Measurements from ENCODE around the gene ATIC. TPM values are rescaled to one million over a fixed set of nuclear protein-coding genes. Genes with fewer than 3 reads are reported as not detected.

The ATIC gene
- total RNA-seq, 1 experiment from 2014 or later, result 295 TPM

GRCh38 chr2:215391531-215391930 is 79.7 kb downstream of the ATIC start:
- no peak overlapping the region for H3K14ac ChIP-seq (ENCODE audit: insufficient read depth, low read length)
- no peak overlapping the region for H2BK5ac ChIP-seq (ENCODE audit: insufficient read length, low read length)
- no peak overlapping the region for H2AFZ ChIP-seq (ENCODE audit: low read length)
- H3K18ac ChIP-seq (ENCODE audit: insufficient read length, low read depth, low read length), result no peak overlapping the region
- H3K4me1 ChIP-seq (ENCODE audit: insufficient read depth, low read length), result peaks cover 5% of the 10 kb centered on the region; the same call in 1 of the 2 replicates
- H3K79me2 ChIP-seq (ENCODE audit: insufficient read depth, low read length), result no peaks in the 10 kb centered on the region
- H3K56ac ChIP-seq (ENCODE audit: insufficient read length, low read depth, low read length), result no peak overlapping the region
- H2BK12ac ChIP-seq (ENCODE audit: insufficient read length, low read depth, low read length), result no peak overlapping the region
- Mint-ChIP-seq H3K27ac (no peak overlapping the region), H3K9me3 (peaks cover 0 to 3% of the 10 kb centered on the region in 2 experiments; a peak in 1 of 5 replicates), H3K36me3 (ENCODE audit: insufficient read depth in 1 of 3, low read depth in 3 of 3) (peaks cover 15 to 36% (median 16%) of the 10 kb centered on the region in 3 experiments), H3K4me3 (no peak overlapping the region), H3K27me3 (ENCODE audit: low read depth) (no peaks in the 10 kb centered on the region), H3K4me1 (peaks cover 14 to 18% of the 10 kb centered on the region in 2 experiments)
- no peaks in the 10 kb centered on the region for H3K23me2 ChIP-seq (ENCODE audit: insufficient read length, low read depth, low read length, poor library complexity, severe bottlenecking)
- H2BK20ac ChIP-seq (ENCODE audit: low read depth, low read length, poor library complexity, severe bottlenecking), result no peak overlapping the region
- H4K91ac ChIP-seq (ENCODE audit: insufficient read length, low read depth, low read length), result no peak overlapping the region
- no peak overlapping the region for H4K8ac ChIP-seq (replicated peaks; ENCODE audit: insufficient read length, low read depth, low read length)
- H3K23ac ChIP-seq (ENCODE audit: insufficient read length, low read depth, low read length), result no peak overlapping the region
- no peak overlapping the region for H2AK5ac ChIP-seq (ENCODE audit: insufficient read length, low read length)
- no peak overlapping the region for H3K4ac ChIP-seq (ENCODE audit: low read depth, low read length)
- no peak for TF ChIP-seq CTCF (conservative IDR thresholded peaks at IDR 0.05)
- no peak overlapping the region for H3K9ac ChIP-seq (ENCODE audit: extremely low read depth, insufficient read length, low read length)
- no peaks in the 10 kb centered on the region for H4K20me1 ChIP-seq (ENCODE audit: control insufficient read depth, insufficient read depth, insufficient read length)
- no peak overlapping the region for H4K5ac ChIP-seq (ENCODE audit: insufficient read length, low read depth, low read length)
- H2BK15ac ChIP-seq (ENCODE audit: low read depth, low read length), result no peak overlapping the region
- H3K79me1 ChIP-seq (ENCODE audit: insufficient read depth, low read depth, low read length, poor library complexity, severe bottlenecking), result no peaks in the 10 kb centered on the region
- no peaks in the 10 kb centered on the region for H3K27me3 ChIP-seq (ENCODE audit: insufficient read depth, low read length)
- no peak overlapping the region for H3T11ph ChIP-seq (ENCODE audit: low read length)
- H3K27ac ChIP-seq (ENCODE audit: insufficient read length, low read depth, low read length), result no peak overlapping the region
- H2BK120ac ChIP-seq (ENCODE audit: low read depth, low read length, poor library complexity, severe bottlenecking), result no peak overlapping the region
- no peaks in the 10 kb centered on the region for H3K9me3 ChIP-seq (ENCODE audit: control insufficient read depth, low read depth, low read length)
- no peak overlapping the region for H3K4me2 ChIP-seq (ENCODE audit: insufficient read depth, insufficient read length, low read length)
- no CpG with 5 or more reads among the region's 5 CpGs for WGBS (ENCODE audit: extremely low coverage, insufficient read length, low lambda C conversion rate)
- DNase-seq, result no peak

Data from H9 (cell line).